GM18526 (cell line): ENCODE measurements around the gene KMT5B.

Experiments
- POLR2A ChIP-seq: IDR thresholded peaks from 3 replicates; pipeline ENCODE4 v1.6.1; 2011; ENCODE audit not compliant: insufficient read length; ENCODE audit errors: extremely low read depth

KMT5B gene

DNA sequence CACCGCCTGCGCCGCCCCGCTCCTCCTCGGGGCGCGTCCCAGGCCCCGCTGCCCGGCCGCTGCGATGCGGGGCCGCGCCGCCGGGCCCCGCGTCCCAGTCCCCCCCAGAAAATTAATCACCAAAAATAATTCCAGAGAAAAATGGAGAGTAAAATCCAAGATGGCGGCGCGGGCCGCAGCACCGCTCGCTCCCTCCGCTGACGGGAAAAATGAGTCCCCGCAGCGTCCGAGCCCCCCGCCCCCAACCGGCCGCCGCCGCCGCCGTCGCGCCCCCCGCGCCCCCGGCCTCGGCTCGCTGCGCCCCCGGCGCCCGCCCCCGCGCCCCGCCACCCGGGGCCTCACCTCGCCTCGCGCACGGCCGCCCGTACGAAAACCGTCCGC, at the start of gene KMT5B:
Gene KMT5B (minus strand): TSS at position 162 of the 381 bp plus-strand sequence. CDS start 23,220 bp downstream, outside the sequence.
- no peak for TF ChIP-seq POLR2A

DNA sequence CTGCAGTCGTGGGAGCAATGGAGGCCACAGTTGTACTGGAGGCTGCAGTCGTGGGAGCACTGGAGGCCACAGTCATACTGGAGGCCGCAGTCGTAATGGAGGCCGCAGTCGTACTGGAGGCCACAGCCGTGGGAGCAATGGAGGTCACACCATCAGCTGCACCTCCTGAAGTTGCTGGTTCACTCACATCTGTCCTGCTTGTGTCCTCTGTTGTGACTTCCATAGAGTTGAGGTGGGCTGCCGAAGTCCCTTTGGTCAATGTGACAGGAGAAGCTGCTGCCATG, 49.4 kb upstream of the KMT5B start:
- TF ChIP-seq POLR2A = no peak

DNA sequence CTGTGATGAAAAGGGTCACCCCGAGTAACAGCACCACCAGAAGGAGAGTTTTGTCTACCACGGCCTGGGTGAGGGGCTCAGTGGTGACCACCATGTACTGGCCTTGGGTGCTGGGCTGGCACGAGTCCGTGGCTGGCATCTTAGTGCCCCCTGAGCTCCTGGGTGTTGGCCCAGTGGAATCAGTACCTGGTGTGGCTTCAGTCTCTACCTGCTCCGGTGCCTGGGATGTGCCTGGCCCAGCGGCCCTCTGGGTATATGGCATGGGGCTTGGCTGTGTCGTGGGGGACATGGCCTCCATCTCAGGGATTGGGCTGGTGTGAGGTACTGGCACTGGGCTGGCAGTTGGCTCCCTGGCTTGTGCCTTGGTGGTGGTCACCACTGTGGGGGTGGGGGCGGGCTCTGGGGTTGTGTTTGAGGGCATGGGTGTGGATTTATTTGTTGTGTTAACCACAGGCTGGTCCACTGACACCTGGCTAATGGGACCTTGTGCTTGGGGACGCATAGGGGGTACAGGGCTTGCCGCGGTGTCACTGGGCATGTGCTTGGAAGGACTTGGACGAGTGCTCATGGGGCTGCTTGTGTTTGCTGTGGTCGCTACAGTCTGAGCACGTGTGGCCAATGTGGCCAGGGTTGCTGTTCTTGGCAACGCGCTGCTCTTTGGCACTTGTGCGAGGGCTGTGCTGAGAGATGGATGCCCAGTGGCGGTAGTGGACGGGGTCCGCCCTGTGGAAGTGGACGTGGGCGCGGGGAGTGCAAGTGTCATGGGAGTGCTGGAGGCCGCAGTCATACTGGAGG, 48.9 kb upstream of the KMT5B start:
- no peak for TF ChIP-seq POLR2A

GRCh38 chr11:68261006-68261405, 47.9 kb upstream of the KMT5B start:
- TF ChIP-seq POLR2A = no peak

- TF ChIP-seq POLR2A = no peak
These were observed 47.4 kb upstream of the KMT5B start for GRCh38 chr11:68260484-68260883.

DNA sequence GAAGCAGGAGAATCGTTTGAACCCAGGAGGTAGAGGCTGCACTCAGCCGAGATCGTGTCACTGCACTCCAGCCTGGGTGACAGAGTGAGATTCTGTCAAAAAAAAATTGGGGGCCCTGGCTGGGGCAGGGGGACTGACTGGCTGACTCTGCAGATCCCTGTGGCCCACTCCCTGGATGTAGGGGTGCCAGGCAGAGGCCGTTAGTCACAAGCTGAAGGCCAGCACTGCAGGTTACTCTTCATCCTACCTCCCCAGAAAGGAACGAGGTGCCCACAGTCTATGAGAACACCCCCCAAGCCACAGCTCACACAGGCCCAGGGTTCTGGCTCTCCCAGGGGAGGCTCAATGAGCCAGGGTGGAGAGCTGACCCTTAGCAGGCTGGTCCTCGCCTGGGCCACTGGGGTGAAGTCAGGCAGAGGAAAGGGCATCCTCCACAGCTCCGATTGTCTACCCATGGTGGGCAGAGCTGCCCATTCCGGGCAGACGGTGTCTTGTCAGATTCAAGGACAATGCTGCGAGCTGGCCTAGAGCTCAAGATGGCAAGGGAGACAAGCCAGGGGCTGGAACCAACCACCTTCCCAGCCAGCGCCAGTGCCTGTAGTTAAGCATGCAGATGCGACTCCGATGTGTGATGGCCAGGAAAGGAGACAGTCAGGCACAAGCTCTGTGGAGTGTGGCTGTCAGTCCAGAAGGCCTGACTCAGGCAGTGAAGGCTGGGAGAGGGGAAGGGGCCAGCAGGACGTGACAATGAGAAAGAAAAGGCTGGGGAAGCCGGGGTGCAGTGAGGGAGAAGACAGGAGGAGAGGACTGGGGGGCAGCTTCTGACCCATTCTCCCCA, 46.2 kb upstream of the KMT5B start:
- no peak for TF ChIP-seq POLR2A

GRCh38 chr11:68258363-68258765, 45.3 kb upstream of the KMT5B start:
- no peak for TF ChIP-seq POLR2A

DNA sequence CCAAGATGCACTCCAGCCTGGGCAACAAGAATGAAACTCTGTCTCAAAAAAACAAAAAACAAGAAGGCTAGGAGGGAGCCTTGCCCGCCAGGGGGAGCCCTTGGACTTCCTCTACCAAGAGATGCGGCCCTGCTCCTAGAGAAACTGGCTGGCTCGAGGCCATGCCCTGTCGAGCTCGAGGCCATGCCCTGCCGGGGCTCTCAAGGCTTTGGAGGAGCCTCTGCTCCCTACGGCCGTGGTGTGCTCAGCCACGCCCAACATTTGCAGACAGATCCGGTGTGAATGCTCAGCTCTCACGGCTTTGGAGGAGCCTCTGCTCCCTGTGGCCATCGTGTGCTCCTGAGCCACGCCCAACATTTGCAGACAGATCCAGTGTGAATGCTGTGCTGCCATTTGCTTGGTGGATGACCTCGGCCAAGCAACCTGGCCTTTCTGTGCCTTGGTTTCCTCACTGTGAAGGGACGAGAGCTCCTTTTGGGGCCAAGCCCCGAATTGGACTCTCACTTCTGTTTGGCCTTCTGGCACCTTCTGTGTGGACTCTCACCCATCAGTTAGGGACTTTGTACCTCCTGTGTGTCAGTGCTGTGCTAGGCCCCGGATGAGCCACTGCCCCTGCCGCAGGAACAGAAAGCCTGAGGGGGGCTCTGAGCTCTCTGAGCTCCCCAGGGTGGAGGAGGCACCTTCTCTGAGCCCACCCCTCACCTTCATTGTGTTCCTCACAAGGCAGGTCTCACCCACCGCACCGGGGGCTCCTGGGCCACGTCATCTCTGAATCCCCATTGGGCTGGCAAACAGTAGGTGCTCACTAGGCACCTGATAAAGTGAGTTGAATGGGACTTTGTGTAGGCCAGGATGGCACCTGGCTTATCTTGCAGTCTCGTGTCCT, 44.6 kb upstream of the KMT5B start:
- no peak for TF ChIP-seq POLR2A

GRCh38 chr11:68256331-68256741, 43.2 kb upstream of the KMT5B start:
- no peak for TF ChIP-seq POLR2A

GRCh38 chr11:68255526-68255925, 42.4 kb upstream of the KMT5B start:
- TF ChIP-seq POLR2A = no peak

DNA sequence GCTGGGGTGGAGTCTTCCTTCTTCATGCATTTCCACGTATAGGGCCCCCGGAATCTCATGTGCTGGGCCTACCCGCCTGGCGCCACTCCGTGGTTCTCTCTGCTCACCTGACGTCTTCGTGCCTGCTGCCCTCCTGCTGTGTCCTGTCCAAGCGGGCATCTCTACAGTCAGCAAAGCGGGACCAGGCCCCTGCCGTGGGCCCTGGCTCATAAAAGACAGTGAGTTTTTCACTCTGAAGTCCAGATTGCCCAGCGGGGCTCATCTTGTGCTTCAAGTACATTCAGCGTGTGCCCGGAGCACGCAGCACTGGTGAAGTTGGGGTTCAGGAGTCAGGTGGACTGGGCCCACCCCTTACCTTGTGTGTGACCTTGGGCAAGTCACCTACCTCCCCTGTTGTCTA, 41.3 kb upstream of the KMT5B start:
- no peak for TF ChIP-seq POLR2A

DNA sequence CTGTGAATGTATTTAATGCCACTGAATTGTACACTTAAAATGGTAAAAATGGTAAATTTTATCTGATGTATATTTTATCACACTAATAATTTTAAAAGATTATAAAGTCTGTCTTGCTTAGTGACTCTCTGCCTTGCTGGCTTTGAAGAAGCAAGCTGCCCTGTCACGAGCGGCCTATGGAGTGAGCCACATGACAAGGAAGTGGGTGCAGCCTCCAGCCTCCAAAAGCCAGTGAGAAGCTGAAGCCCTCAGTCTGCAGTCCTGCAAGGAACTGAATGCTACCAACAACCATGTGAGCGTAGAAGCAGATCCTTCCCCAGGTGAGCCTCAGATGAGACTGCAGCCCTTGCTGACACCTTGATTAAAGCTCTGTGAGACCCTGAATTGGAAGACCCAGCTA, 38.7 kb upstream of the KMT5B start:
- TF ChIP-seq POLR2A = no peak

- no peak for TF ChIP-seq POLR2A
These were observed 29.5 kb upstream of the KMT5B start for GRCh38 chr11:68242616-68243015.

DNA sequence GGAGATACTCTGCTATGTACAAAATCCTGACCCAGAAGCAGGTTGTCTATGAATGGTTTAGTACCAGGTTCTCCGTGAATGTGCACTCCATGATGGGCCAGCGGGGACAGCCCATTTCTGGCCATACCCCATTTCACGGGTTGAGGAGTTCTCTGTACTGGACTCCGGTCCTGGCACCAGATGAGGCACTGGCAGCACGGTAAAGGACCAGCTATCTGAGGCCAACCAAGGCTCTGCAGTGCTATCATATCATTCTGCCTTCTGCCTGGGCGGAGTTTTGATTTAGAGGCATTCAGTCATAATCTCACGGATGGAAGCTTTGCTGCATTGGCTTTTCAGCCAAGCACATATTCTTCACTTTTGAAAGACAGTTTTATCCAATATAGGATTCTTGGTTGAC, 18.5 kb upstream of the KMT5B start:
- no peak for TF ChIP-seq POLR2A

DNA sequence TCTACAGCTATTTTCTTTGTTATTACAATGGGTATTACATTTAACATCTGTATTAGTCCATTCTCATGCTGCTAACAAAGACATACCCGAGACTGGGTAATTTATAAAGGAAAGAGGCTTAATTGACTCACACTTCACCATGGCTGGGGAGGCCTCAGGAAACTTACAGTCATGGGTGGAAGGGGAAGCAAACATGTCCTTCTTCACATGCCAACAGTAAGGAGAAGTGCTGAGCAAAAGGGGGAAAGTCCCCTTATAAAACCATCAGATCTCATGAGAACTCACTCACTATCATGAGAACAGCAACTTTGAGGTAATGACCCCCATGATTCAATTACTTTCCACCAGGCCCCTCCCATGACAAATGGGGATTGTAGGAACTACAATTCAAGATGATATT, 16.5 kb upstream of the KMT5B start:
- no peak for TF ChIP-seq POLR2A

GRCh38 chr11:68226421-68226820, 13.3 kb upstream of the KMT5B start:
- no peak for TF ChIP-seq POLR2A
